SK-N-DZ (cell line): ENCODE results near the gene FAF1.
A peak's percentile ranks its signal among the peaks of the same experiment; 100 is the strongest.
"Not testable (repeated sequence)": the region's sequence is repeated elsewhere in the genome, so short reads cannot be mapped to it uniquely, and the experiment has no call there.

Experiments
- DNase-seq: peaks from one replicate; pipeline ENCODE4 v3.0.0-alpha.2; 2015; ENCODE audit warnings: low spot score

The FAF1 gene

GRCh38 chr1:50779801-50780200, 180.3 kb downstream of the FAF1 start:
- no peak for DNase-seq

- no peak for DNase-seq
These were observed 184.3 kb downstream of the FAF1 start for GRCh38 chr1:50775740-50776139.

GRCh38 chr1:50774759-50775351, 185.2 kb downstream of the FAF1 start:
- DNase-seq = peak; percentile 53

- DNase-seq = no peak
These were observed 193.4 kb downstream of the FAF1 start for GRCh38 chr1:50766688-50767087.

- DNase-seq = not testable (repeated sequence)
These were observed 203.5 kb downstream of the FAF1 start for GRCh38 chr1:50756543-50756942.

GRCh38 chr1:50754764-50755163, 205.3 kb downstream of the FAF1 start:
- DNase-seq = not testable (repeated sequence)

GRCh38 chr1:50750021-50750619, 209.9 kb downstream of the FAF1 start:
- peak; percentile 13 for DNase-seq

- no peak for DNase-seq
These were observed 212.7 kb downstream of the FAF1 start for GRCh38 chr1:50747394-50747793.

GRCh38 chr1:50742523-50742922, 217.5 kb downstream of the FAF1 start:
- no peak for DNase-seq

- DNase-seq = no peak
These were observed 220.9 kb downstream of the FAF1 start for GRCh38 chr1:50739125-50739524.

- DNase-seq = no peak
These were observed 224.6 kb downstream of the FAF1 start for GRCh38 chr1:50735443-50735842.

GRCh38 chr1:50727578-50727977, 232.5 kb downstream of the FAF1 start:
- not testable (repeated sequence) for DNase-seq

- no peak for DNase-seq
These were observed 235.3 kb downstream of the FAF1 start for GRCh38 chr1:50724626-50725286.

- DNase-seq = no peak
These were observed 239.5 kb downstream of the FAF1 start for GRCh38 chr1:50720457-50721053.

- DNase-seq = no peak
These were observed 240.9 kb downstream of the FAF1 start for GRCh38 chr1:50719126-50719525.

- DNase-seq = no peak
These were observed 242.7 kb downstream of the FAF1 start for GRCh38 chr1:50717327-50717726.

- not testable (repeated sequence) for DNase-seq
These were observed 243.6 kb downstream of the FAF1 start for GRCh38 chr1:50716455-50716854.

GRCh38 chr1:50710099-50710498, 250.0 kb downstream of the FAF1 start:
- DNase-seq = no peak

GRCh38 chr1:50707824-50708223, 252.2 kb downstream of the FAF1 start:
- DNase-seq = no peak

- DNase-seq = no peak
These were observed 254.4 kb downstream of the FAF1 start for GRCh38 chr1:50705699-50706098.

- no peak for DNase-seq
These were observed 255.0 kb downstream of the FAF1 start for GRCh38 chr1:50705041-50705440.

GRCh38 chr1:50704126-50704525, 255.9 kb downstream of the FAF1 start:
- DNase-seq = peak; percentile 13

- no peak for DNase-seq
These were observed 256.8 kb downstream of the FAF1 start for GRCh38 chr1:50703240-50703639.
